NCI-H82 treated with DMSO at 0.1 percent for 48 hours (cell line): ENCODE measurements around the gene ATP13A5.

ENCODE experiments used
- DNase-seq: peaks from one replicate; lab custom pipeline; 2025; ENCODE audit not compliant: unreplicated experiment; lab: John Stamatoyannopoulos, UW

Gene ATP13A5

DNA sequence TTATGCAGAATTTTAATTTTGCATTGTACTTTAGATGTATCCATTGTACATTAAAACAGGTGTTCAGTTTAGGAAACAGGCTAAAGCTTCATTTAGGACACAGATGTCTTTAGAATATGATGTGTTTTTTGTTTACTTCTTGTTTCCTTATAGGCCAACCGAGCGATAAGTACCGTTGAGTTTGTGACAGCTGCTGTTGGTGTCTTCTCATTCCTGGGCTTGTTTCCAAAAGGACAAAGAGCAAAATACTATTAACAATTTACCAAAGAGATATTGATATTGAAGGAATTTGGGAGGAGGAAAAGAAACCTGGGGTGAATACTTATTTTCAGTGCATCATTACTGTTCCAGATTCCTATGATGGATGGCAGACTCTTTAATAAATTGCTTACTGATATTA lies 108.1 kb downstream of the ATP13A5 start:
- no peak for DNase-seq

DNA sequence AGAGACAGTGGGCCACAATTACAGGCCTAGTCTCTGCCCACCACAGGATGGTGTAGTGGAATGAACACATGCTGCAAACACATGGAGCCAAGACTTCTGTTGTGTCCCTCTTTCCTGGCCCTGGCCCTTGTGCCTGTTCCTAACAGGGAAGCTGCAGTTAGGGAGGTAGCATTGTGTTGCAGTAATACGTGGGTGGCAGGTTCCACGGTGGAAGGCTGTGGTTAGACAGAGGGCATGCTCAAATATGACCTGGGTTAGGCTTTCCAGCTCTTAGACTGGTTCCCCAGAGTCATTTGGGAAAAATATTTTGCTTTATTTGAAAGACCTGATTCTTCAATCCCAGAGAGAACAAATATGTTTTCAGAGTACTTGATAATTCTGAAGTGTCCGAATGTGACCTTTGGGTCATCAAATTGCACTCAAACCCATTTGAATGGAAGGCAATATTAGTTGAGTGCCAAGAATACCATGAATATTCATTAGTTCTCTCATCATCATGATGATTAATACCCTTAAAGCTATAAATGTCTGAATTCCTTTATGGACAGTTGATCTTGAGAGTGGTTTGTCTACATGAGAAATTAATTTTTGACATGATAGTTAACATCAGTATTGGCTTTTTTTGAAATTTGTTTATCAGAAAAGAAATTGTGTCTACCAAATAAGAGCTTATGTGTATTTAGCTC lies 109.1 kb downstream of the ATP13A5 start:
- no peak for DNase-seq

DNA sequence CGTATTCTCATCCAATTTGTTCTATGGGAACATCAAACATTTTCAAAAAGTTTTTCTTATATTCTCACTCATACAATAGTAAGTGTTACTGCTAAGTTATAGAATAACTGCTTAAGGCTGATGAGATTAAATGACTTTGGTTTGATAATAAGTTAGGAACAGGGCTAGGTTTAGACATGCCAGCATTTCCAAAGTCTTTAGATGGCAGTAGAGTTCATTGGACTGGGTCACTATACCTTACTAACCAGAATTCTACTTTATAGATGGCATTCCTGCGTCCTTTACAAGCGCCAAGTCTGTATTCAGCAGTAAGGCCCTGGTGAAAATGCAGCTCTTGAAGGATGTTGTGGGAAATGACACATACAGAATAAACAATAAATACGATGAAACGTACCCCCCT lies 115.8 kb downstream of the ATP13A5 start:
- DNase-seq: no peak

DNA sequence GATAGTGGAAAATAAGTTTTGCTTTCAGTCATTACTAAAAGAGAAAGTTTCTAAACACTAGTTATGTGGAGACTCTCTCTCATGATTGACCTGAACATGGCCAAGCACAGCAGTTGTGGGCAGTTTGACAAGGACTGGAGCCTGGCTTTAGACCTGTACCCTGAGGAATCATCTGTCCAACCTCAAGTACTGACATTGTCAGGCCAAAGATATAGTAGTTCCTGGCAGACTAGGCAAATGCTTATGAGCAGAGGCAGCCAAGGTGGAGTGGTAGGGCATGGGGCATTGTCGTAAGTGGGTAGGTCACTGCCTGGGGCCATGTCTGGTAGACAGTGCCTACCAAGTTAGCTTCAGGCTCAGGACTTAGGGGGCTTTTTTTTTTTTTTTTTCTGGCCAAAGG lies 116.6 kb downstream of the ATP13A5 start:
- no peak for DNase-seq

DNA sequence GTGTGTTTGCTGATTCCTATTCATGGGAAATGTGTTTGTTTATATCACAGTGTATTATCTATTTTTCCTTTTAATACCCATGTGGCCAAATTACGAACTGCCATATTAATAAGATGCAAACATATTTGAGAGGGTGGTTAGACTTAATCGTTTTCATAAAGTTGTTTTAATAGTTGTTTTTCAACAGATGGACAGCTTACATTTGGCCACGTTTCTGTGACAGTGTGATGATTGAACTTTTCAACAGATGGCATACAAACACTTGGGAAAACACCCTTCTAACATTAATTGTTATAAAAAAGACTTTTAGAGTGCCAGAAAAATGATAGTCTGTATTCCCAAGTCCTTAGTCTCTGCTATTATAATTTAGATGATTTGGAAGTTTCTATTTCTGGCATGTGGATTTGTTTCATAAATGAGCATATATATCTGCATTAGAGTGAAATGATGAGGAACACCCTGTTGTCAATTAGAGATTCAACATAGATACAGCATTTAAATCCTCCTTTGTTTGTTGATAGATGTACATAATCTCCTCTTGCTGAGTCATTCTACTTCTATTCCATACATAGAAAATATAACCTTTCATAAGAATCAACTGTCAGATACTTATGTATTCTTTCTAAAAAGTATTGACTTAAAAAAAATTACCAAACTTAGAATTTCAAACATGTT lies 124.4 kb downstream of the ATP13A5 start:
- DNase-seq: no peak

DNA sequence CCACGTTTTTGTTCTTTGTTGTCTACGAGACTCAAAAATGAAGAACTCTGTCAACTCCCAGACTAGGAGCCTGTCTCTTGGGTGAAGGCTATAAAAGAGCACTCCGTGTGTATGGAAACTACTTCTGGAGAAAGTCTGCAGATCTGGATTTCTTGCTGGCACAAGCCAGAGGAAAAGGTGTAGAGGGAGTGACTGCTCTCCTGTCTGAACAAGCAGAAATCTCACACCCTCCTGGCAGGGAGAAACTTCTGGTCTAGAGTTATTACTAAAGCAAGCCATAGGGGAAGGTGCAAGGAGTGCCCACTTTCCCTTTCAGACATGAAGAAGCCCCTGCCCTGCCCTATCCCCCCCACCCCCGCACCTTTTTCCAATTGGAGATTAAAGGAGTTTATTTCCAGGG lies 128.1 kb downstream of the ATP13A5 start:
- DNase-seq: no peak

DNA sequence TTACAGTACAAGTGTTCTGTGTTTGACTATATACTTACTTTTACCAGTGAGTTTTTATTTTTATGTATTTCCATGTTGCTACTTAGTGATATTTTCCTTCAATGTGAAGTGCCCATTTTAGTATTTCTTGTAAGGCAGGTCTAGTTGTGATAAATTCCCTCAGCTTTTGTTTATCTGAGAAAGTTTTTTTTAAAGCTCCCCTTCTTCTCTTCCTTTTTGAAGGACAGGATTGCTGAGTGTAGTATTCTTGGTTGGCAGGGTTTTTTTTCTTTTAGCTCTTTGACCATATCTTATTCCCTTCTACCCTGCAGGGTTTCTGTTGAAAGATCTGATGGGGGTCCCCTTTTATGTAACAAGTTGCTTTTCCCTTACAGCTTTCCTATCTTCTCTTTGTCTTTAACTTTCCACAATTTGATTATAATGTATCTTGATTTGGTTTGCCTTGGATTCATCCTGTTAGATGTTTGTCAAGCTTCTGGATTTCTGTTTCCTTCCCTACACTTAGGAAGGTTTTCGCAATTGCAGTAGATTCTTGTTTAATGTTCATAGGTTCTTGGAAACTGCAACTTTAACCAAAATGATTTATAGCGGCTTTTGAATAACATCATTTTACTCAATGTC lies 129.6 kb downstream of the ATP13A5 start:
- no peak for DNase-seq

DNA sequence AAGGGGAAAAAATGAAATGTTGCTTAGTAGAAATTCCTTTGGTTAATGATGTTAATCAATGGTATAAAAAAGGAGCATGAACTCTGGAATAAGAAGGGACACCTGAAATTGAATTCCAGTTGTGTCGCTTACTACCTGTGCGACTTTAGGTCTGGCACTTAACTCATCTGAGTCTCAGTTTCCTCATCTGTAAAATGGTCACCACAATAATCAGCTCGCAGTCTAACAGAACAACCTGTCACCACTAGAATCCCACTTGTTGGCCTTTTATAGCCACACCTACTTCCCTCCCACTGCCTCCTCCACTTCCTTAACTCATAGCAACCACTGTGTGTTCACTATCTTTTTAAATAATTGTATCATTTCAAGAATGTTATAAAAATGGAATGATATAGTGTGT lies 135.0 kb downstream of the ATP13A5 start:
- no peak for DNase-seq

DNA sequence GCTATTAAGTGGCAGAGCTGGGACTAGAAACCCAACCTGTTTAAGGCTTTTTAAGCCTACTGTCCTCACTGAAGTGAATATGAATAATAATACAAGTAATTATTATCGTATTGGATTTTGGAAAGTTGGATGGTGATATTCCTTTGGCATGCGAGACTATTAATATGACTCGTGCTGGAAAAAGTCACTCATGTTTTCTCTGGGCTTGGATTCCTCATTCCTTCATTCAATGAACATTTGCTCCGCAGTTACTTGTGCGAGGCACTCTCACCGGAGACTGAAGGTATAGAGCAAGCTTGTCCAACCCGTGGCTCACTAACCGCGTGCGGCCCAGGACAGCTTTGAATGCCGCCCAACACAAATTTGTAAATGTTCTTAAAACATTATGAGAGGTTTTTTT lies 136.8 kb downstream of the ATP13A5 start:
- no peak for DNase-seq

DNA sequence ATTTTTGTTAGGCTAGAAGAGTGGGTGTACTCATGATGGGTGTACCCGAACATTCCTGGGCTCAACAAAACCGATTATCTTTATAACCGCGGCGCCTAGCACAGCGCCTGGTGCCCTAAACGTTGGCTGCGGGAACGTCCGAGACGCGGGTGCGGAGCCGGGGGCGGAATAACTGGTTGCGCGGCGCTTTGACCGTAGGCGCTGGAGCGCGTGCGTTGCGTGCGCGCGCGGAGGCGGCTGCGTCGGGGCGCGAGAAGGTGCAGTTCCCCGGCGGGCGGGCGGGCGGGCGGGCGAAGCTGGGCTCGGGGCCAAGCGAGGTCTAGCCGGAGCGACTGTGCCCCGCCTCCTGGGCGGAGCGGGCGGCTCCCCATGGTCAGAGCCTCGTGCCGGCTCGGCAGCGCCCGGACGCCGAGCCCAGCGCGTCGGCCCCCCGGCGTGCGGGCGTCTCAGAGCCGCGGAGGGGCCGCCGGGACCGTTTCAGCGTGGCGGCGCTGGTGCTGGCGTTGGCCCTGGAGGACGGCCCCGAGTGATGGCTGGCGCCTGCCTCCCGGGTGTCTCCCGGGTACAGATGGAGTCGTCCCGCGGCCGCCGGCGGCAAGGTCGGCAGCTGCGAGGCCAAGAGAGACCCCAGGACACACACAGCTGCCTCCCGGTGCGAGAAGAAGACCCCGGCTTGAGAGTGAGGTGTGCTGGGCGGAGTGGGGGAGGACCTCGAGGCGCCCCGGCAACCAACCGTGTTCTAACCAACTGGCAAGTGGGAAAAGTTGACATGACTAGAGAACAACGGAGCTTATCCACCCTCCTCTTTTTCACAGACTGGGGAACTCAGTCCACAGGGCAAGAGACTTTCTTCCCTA lies 137.5 kb downstream of the ATP13A5 start, which contains the start of gene PLAAT1:
TSS of gene PLAAT1 (plus strand) at position 373 of the 857 bp plus-strand sequence. CDS start 14,429 bp downstream, outside the sequence.
- DNase-seq: peak; percentile 72

DNA sequence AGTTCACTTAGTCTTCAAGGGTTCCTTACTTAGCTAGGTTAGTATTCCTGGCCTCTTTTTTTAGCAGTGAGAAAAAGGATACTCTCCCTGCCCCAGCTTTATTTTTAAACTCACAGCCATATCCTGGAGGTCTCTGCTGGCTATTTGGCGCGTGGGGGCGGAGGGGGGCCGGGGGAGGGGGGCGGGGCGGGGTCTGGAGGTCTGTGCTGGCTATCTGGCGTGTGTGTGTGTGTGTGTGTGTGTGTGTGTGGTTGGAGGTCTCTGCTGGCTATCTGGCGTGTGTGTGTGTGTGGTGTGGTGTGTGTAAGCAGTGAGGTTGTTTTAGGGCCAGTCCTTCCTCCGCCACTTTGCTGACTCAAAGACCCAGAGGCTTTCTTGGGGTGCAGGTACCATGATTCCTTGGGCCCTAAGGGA lies 138.1 kb downstream of the ATP13A5 start:
- peak; percentile 66 for DNase-seq

DNA sequence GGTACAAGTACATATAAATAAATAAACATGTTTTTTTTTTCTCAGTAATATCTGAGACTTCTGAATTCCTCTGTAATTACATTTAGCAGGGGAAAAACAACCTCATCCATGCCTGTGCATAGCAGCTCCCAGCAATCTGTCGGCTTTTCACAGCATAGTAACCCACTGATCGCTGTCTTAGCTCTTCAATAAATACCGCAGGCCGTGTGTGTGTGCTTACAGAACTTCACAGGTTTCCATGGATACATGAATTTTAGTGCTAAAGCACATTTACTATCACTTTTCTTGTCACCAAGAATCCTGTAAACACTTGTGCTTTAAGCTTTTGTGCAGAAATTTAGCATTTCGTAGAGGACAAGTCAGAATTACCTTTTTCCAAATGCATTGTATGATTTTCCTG lies 141.5 kb downstream of the ATP13A5 start:
- no peak for DNase-seq

DNA sequence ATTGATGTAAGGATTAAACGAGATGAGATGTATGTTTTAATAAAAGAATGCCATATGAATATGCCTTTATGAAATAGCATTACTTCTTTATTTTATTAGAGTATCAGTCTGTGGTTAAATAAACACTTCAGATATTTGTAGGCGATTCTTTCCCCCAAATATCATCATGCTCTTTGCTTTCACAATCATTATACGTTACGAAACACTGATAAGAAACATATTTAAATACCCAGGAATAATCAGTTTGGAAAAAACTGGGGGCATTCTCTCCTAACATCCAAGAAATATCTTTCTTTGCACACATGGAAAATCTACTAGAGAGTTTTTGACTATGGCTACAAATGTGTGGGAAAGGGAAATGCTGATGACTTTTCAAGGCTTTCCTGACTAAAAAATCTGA lies 142.0 kb downstream of the ATP13A5 start:
- no peak for DNase-seq

DNA sequence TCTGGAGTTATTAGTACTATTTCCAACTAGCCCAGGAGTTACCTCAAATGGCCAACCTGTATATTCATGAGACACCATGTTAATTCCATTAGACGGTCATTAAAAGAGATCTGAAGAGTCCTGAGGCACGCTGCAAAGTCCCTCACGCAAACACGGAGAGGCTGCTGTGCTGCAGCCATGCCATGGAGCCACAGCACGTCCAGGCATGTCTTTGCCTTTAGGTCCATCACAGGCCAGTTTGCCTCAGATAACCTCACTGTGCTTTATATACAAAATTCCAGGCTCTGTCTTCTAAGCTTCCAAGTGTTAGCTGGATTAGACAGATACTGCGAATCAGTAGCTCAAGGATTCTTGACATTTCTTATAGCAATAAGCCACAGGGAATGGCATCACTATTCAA lies 147.4 kb downstream of the ATP13A5 start:
- DNase-seq: peak; percentile 96

DNA sequence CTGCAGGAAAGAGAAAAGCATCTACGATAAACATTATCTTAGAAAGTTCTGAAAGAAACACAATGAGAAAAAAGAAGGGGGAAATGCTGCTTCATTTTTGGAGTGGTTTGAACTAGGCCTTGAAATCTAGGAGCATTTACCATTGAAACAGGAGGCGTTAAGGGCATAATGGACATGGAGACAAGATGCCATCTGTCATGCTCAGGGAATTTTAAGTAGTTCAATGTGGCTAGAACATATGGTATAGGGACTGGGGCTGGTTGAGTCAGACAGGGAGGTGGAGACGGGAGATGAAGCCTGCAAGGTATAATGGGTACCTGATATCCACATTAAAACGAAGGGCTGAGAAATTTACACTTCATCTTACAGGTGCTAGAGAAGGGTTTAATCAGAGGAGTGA lies 147.9 kb downstream of the ATP13A5 start:
- peak; percentile 99 for DNase-seq

DNA sequence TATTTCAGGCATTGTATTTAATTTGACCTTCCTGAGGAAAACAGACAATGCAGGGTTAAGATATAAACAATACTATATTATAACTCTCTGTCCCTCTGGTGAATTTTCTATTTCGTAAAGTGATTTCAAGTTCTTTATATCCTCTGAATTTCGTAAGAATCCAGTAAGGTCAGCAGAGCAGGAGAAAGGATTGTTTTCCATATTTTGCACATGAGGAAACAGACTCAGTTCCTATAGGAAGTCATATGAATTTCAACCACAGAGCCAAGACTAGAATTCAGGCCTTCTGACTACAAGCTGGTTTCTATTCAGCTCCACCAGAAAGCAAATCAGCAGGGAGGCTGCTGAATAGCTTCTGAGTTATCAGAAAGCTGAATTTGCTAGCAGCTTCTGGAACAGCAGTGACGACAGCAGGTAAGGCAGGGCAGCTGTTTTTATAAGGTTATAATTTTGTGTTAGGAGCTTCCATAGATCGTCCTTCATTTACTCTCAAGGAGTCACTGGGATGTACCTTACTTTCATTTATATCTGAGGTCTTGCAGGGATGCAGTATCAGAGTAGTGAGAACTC lies 148.6 kb downstream of the ATP13A5 start:
- no peak for DNase-seq

DNA sequence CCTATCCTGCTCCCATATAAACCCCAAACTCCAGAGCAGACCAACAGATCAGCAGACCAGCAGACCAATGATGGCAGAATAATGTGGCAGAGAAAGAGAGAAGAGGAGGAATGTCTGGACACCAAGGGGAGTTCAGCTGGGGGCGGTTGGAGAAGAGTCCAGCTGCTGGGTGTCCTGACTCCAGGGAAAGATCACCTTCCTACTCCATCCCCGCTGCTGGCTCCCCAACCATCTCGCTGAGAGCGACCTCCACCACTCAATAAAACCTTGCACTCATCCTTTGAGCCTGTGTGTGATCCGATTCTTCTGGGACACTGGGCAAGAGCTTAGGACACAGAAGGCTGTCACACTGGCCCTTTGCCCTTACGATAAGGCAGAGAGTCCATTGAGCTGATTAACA lies 150.3 kb downstream of the ATP13A5 start:
- peak; percentile 84 for DNase-seq

DNA sequence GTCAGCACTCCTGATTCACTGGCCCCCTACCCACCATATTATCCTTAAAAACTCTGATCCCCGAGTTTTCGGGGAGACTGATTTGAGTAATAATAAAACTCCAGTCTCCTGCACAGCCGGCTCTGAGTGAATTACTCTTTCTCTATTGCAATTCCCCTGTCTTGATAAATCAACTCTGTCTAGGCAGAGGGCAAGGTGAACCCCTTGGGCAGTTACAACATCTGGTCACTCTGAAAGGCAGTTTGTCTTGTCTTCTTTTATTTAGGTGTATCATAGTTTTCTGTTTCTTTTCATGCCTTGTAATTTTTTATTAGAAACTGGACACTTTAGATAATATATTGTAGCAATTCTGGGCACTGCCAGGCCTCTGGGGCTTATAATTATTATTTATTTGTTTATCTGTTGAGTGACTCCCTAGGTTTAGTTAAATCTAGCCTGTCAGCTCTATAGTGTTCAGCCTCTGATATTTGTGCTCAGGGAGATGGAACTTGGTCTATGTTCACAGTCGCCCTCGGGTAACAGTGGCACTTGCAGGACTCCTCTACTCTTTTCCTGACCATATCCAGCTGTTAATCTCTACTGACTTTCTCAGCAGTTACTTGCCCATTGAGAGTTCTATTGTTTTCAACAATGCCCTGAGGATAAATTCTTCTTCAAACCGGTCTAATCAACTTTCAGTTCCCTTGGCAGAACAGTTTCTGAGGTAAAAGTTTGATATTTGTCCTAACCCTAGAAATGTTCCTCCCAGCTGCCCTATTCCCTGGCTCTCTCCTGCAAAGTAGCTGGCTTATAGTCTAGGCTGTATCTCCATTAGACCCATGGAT lies 153.0 kb downstream of the ATP13A5 start:
- no peak for DNase-seq
